KOPT-K1 (cell line): ENCODE results near the gene OPCML.

ENCODE experiments used
- H3K27ac ChIP-seq: fragments of 200-600 bp; sonication (generic); 2 replicates; pipeline ENCODE4 v1.5.1; 2016; ENCODE audit warnings: antibody characterized with exemption, mild to moderate bottlenecking, low read depth, low read length; ENCODE audit not compliant: poor library complexity, severe bottlenecking
- H3K36me3 ChIP-seq: fragments of 200-600 bp; sonication (generic); 2 replicates; pipeline ENCODE4 v1.5.1; 2017; ENCODE audit warnings: antibody characterized with exemption, mild to moderate bottlenecking, low read length, moderate library complexity; ENCODE audit not compliant: insufficient read depth
- H3K9me3 ChIP-seq: fragments of 200-600 bp; sonication (generic); 2 replicates; pipeline ENCODE4 v1.5.1; 2017; ENCODE audit warnings: antibody characterized with exemption, low read length, mild to moderate bottlenecking; ENCODE audit not compliant: insufficient read depth, poor library complexity, severe bottlenecking

OPCML gene

DNA sequence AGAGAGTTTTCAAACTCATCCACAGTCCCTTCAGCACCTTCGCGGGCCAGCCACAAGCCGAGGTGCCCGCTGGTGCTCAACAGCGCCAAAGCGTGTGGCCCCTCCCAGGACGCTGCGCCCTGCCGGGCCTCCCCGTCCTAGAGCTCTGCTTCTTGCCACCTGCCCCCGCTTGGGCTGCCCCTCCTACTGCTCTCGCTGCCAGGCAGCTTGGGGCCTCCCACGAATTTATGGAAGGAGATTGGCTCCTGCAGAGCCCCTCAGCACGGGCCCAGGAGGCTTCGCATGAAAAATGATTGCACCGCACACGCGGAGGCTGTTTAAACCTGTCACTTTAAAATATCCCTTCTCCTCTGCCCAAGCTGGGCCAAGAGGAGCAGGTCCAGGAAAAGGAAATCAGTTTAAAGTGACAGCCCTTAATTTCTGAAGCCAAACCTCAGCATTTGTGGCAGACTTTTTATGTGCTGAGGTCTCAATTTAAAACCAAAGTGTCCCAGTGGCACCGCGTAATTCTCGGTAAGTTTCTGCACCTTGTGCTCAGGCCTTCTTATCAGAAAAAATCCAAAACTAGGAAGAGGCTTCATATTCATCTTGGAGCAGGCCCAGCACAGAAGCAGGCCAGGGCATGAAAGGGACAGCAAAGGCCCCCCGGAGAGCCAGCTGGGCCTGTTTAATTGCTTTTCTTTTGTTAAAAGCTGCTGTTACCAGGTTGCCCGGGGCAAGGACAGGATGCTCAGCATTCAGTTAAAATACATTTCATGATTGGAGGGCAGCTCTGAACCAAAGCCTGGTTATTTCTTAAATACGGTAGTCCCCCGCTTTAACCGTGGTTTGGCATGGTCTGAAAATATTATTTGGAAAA is 303.6 kb downstream of the OPCML start:
- Histone ChIP-seq H3K36me3 (no peaks in the 10 kb centered on the region), H3K9me3 (no peaks in the 10 kb centered on the region), H3K27ac (no peak overlapping the region)

DNA sequence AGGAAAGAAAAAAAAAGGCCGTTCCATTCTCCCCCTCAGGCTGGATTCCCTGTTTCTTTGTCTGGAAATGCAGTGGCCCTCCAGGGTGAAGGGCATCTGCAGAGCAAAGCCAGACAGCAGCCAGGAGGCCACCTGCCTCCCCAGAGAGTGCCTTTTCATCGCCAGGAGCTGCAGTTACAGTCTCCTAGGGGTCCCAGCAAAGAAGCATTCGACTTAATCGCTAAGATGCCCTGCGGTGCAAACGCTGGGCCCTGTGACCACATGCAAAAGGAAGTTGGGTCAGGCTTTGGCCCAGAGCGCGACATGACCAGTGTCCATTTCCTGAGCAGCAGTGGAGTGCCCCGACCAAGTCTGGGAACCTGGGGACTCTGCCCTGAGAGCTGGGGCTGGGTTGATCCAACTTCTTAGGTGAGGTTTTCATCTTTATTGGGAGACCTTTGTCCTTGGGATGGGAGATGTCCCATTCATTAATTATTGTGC is 304.6 kb downstream of the OPCML start:
- Histone ChIP-seq H3K27ac (no peak overlapping the region), H3K9me3 (no peaks in the 10 kb centered on the region), H3K36me3 (no peaks in the 10 kb centered on the region)

DNA sequence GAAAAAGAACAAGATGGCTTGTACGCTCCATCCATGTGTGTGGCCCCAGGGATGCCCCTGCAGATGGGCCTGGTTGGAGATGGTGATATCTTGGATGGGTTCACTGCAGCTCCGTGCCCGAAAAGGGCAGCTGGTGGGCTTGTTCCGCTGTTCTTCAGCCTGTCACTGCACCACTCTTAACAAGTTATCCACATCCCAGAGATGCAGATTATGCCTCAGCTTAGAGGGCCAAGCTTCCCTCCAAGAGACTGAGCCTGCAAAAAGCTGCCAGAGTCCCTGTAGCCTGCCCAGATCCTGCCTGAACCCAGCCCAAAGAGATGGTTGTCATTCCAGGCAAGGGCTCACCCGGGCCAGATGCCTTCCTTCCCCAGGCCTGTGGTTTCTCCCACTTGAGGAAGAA is 308.0 kb downstream of the OPCML start:
- Histone ChIP-seq H3K9me3 (no peaks in the 10 kb centered on the region), H3K27ac (no peak overlapping the region), H3K36me3 (no peaks in the 10 kb centered on the region)

DNA sequence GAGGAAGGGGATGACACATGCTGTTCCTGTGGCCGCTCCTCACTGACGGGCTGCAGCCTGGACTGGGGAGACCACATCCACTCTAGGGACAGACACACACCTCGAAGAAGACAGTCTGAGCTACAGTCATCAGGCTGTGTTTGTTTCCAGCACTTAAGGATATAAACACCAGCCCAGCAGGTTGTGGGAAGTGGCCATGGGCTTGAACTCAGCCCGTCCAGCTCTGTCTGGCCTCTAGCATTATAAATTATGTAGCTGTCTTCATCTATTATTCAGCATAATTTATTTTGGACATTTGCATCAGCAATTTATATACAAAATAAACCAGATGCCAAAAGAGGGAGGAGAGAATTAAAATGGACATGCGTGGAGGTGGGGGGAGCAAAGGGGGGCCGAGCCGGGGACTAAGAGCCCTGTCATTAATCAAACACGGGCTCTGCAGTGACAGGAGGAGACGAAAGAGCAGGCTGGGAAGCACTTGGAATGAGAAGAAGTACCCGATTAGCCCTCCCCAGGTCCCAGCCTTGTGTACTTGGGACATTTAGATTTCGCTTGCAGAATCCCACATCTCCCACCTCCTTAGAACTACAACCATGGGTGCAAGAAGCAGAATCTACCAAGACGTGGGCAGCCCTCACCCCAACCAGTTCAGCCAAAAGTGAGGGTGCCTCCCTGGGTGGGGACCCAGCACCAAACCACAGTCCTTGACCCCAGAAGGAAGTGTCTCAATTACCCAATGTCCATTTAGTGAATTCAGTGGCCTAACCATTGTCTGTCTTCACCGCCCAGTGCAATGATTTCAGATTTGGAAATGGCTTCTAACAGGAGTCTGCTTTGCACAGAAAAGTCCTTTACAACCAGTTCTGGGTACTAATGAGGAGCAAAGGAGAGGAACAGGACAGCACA is 309.6 kb downstream of the OPCML start:
- no peak overlapping the region for H3K27ac ChIP-seq
- no peaks in the 10 kb centered on the region for H3K36me3 ChIP-seq

DNA sequence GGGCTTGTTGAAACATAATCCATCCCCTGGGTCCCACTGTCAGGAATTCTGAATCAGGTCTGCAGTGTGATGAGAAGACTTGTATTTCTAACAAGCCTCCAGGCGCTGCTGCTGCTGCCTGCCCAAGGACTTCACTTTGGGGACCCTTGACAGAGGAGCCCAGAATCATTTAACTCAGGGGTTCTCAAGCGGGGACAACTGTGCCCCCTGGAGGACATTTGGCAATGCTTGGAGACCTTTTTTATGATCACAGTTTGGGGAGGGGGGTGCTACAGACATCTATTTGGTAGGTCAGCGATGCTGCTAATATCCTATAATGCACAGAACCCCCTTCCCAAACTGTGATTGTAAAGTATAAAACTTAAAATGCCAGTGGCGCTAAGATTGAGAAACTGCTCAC is 312.8 kb downstream of the OPCML start:
- H3K36me3 ChIP-seq = no peaks in the 10 kb centered on the region
- H3K9me3 ChIP-seq = no peaks in the 10 kb centered on the region
- H3K27ac ChIP-seq = no peak overlapping the region

More for the DNA sequence above, 309.6 kb downstream of the OPCML start:
- H3K9me3 ChIP-seq = no peaks in the 10 kb centered on the region

DNA sequence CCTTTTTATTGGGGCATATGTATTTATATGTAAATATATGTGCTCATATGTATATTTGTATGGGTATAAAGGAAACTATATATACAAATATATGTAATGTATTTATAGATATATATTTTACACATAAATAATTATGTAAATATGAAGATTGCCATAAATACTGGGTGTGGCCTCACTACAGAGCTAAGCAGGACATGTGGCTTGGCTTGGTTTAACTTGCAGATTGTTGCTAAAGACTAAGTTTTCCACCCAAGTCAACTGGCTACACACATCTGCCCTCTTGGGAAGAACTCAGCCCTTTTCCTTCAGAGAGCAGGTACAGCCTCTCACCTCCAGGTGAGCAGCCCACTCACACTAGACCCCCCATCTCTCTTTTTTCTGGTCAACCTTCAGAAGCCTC is 315.5 kb downstream of the OPCML start:
- Histone ChIP-seq H3K36me3 (no peaks in the 10 kb centered on the region), H3K27ac (no peak overlapping the region), H3K9me3 (no peaks in the 10 kb centered on the region)

DNA sequence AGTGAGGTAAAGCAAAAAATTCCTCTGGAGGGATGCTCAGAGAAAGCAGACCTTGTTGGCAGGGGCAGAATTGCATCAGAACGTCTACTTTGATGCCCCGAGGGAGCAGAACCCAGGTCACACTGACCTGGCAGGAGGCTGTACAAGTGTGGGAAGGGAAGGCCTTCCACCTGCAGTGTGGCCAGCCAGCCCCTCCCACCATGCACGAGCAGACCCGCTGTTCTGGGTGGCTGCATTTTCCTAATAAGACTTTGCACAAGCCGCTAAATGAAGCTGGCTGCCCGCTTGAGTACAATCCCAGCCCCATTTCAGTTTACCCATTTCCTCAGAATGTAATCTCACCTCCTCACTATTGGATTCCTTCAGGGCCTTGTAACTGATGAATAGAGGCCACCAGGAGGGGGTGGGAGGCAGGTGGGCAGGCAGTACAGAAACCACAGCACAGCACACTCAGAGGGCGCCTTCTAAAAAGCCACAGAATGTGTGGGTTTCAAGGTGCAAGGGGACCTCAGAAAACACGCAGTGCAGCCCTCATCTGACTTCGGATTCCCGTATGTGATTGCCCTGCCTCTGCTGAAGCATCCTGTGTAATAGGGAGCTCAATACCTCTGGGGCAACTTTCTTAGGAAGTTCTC is 316.6 kb downstream of the OPCML start:
- Histone ChIP-seq H3K27ac (no peak overlapping the region), H3K36me3 (no peaks in the 10 kb centered on the region), H3K9me3 (no peaks in the 10 kb centered on the region)

DNA sequence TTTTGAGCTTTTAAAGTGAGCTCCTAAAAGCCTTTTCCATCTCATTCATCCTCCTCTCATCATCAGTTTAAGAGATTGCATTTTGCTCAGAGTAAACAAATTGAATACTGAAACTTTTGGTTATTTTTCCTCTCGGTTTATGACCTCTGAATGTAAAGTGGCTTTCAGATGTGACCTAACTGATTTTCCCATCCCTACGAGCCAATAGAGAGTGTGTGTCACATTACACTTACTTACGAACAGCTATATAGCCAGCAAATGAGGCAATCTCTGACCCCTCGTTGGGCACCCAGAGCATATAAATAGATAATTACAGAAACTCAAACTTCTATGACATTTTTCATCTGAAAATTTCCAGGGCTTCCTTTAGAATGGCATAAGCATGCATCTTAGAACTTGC is 317.7 kb downstream of the OPCML start:
- Histone ChIP-seq H3K9me3 (no peaks in the 10 kb centered on the region), H3K36me3 (no peaks in the 10 kb centered on the region), H3K27ac (no peak overlapping the region)

DNA sequence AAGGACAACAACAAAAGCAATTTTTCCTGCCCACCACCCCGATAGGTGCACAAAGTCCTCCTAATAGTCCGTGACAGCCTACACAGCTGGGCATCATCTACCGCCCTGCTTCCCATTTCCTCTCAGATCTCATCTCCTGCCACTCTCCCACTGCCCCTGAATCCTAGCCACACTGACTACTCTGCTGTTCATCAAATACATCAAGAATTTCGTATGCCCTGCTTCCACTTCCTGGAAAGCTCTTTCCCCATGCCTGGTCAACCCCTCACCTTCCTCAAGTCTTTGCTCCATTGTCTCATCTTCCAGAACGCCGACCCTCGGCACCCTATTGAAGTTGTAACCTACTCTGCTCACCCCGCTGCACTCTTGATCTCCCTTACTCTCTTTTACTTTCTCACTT is 320.1 kb downstream of the OPCML start:
- Histone ChIP-seq H3K27ac (no peak overlapping the region), H3K9me3 (no peaks in the 10 kb centered on the region), H3K36me3 (no peaks in the 10 kb centered on the region)

DNA sequence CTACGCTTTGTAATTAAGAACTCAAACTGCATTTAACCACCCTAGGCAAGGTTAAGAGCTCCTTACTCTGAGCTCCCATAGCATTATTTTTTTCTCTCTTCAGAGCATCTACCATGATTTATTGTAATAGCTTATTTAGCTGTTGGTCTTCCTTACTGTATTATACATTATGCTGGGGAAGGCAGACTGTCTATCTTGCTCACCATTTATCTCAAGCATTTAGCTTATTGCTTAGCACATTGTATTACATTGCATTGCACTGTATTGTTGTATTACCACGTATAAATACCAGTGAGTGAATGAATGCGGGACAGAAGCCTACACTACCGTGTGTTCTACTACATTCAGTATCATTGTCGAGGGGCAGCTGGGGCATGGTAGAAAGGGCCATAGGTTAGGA is 324.3 kb downstream of the OPCML start:
- H3K36me3 ChIP-seq = no peaks in the 10 kb centered on the region

DNA sequence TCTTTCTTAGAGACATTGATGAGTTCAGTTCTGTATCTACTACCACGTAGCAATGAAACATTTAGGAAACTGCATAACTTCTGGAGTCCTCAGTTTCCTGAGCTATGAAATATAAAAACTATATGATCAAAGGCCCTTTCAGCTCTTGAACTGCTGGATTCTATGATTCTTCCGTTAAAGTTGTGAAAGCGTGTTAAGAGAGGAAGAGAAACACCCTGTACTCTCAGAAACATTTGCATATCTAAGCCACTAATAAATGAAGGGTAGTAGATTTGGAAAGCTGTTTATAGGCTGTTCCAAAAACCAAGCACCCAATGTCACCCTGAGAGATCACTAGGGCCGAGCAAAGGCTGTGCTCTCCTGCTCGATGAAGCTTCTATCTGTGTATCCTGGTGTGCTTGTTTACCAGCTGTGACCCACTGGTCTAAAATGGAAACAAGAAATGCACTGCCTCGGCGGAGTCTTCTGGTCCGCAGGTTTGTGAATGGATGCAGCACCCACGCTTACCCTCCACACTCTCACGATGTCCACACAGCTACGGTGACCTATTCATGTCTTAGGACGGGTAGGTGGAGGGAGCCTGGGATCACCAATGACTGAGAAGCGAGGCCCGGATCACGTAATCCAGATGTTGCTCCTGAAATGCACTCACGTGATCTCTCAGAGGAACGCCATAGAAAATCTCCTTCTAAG is 325.8 kb downstream of the OPCML start:
- H3K9me3 ChIP-seq = no peaks in the 10 kb centered on the region
- H3K36me3 ChIP-seq = no peaks in the 10 kb centered on the region
- no peak overlapping the region for H3K27ac ChIP-seq

More for the DNA sequence above, 324.3 kb downstream of the OPCML start:
- H3K9me3 ChIP-seq = no peaks in the 10 kb centered on the region
- no peak overlapping the region for H3K27ac ChIP-seq

DNA sequence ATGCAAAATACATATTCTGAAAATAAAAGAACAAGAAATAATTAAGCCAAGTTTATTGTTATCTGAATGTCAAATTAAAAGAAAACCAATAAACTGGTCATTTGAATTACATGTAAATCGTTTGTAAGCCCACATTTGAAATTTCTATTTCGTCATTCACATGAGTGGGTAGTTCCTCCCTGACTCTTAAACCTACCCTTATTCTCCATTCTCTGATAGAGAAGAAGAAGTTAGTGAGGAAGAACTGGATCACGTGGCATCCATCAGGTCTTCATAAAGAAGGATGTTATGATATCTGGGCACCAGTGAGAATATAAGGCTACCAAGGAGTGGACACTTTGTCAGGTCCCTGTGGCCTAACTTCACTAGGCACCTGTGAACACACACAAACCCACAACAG is 328.1 kb downstream of the OPCML start:
- no peaks in the 10 kb centered on the region for H3K36me3 ChIP-seq
- H3K27ac ChIP-seq = no peak overlapping the region
- no peaks in the 10 kb centered on the region for H3K9me3 ChIP-seq

DNA sequence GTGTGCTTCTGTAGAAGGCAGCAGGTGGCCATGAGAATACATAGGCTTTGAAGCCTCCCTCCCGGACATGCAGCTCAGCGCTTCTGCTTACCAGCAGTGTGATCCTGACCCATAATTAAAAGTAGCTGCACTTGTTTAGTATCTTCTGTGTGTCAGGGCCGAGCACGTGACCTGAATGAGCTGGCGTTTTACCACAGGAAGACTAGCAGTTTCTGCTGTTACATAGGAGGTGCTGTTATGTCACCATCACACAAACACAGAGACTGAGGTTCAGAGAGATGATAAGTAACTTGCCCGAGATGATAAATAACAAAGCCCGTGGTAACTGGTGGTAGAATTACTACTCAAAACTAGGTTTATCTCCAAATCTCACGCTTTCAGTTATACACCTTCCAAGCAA is 329.5 kb downstream of the OPCML start:
- H3K9me3 ChIP-seq = no peaks in the 10 kb centered on the region
- H3K36me3 ChIP-seq = no peaks in the 10 kb centered on the region
- no peak overlapping the region for H3K27ac ChIP-seq

DNA sequence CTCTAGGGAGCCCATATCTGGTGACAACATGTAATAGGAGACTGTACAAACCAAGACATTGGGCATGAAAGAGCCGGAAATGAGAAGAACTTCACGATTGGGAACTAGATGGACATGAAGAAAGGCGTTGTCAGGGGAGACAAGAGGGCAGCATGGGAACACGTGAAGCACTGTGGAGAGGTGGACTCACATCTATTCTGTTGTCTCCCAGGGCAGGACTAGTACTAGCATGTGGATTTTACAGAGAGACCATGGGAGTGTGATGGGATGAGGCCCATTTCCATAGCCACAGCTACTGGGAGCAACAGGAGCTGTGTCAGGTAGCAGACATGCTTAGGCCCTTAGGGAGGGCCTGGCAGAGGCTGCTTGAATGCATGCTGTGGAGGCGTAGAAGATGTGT is 333.9 kb downstream of the OPCML start:
- Histone ChIP-seq H3K27ac (no peak overlapping the region), H3K36me3 (no peaks in the 10 kb centered on the region), H3K9me3 (no peaks in the 10 kb centered on the region)
